OCI-LY7 (cell line): ENCODE results near the gene LINGO3. TPM values are rescaled to one million over a fixed set of nuclear protein-coding genes. Genes with fewer than 3 reads are reported as not detected.

Source experiments
- BruUV-seq: library from RNA; stranded (reverse); fragments of 400-500 nt; replicated peaks from 2 replicates; lab custom pipeline; 2021; lab: Mats Ljungman, UMichigan
- CTCF ChIA-PET: fragments of 300-600 bp; sonication (Branson Sonifier 250); formaldehyde crosslinking; loops from one replicate; lab custom pipeline; 2022; ENCODE audit warnings: antibody characterized with exemption; ENCODE audit not compliant: unreplicated experiment; lab: Charles Lee
- POLR2A ChIA-PET: fragments of 300-600 bp; sonication (Branson Sonifier 250); formaldehyde crosslinking; loops from one replicate; lab custom pipeline; 2022; ENCODE audit warnings: antibody characterized with exemption; lab: Charles Lee
- DNase-seq: peaks from one replicate; pipeline ENCODE4 v3.0.0-alpha.2; 2015; ENCODE audit warnings: low spot score
- H2AFZ ChIP-seq: fragments of 200-600 bp; sonication (generic), shearing (Covaris generic); 2 replicates; pipeline ENCODE4 v1.6.1; 2014; ENCODE audit warnings: mild to moderate bottlenecking, antibody characterized with exemption, low read length, moderate library complexity
- H3K27ac ChIP-seq: fragments of 200-600 bp; sonication (generic); 2 replicates; pipeline ENCODE4 v1.5.1; 2014; ENCODE audit warnings: mixed run types, low read depth, mild to moderate bottlenecking, moderate library complexity, low read length, inconsistent platforms; ENCODE audit not compliant: poor library complexity, severe bottlenecking
- H3K36me3 ChIP-seq: fragments of 200-600 bp; sonication (generic); 2 replicates; pipeline ENCODE4 v1.6.1; 2014; ENCODE audit warnings: mild to moderate bottlenecking, antibody characterized with exemption, low read length, moderate library complexity, mixed read lengths; ENCODE audit not compliant: insufficient read depth
- H3K4me1 ChIP-seq: fragments of 200-600 bp; sonication (generic); 2 replicates; pipeline ENCODE4 v1.5.1; 2014; ENCODE audit warnings: mild to moderate bottlenecking, low read length; ENCODE audit not compliant: insufficient read depth, poor library complexity, severe bottlenecking
- H3K4me2 ChIP-seq: fragments of 200-600 bp; sonication (generic); 2 replicates; pipeline ENCODE4 v1.6.1; 2014; ENCODE audit warnings: mild to moderate bottlenecking, low read length
- H3K4me3 ChIP-seq: fragments of 200-600 bp; sonication (generic); 2 replicates; pipeline ENCODE4 v1.5.1; 2014; ENCODE audit warnings: mild to moderate bottlenecking, low read depth, low read length; ENCODE audit not compliant: poor library complexity, severe bottlenecking
- H3K79me2 ChIP-seq: fragments of 200-600 bp; sonication (generic); 2 replicates; pipeline ENCODE4 v1.6.1; 2016; ENCODE audit warnings: low read depth, mild to moderate bottlenecking, low read length, moderate library complexity, mixed read lengths; ENCODE audit not compliant: insufficient read depth
- H3K9me2 ChIP-seq: fragments of 200-600 bp; sonication (generic); 2 replicates; pipeline ENCODE4 v1.6.1; 2016; ENCODE audit warnings: mild to moderate bottlenecking, low read length, mixed read lengths; ENCODE audit not compliant: insufficient read depth
- H3K9me3 ChIP-seq: fragments of 200-600 bp; sonication (generic); 2 replicates; pipeline ENCODE4 v1.6.1; 2014; ENCODE audit warnings: mild to moderate bottlenecking, mixed run types, low read length, mixed read lengths
- H4K20me1 ChIP-seq: fragments of 200-600 bp; sonication (generic); 2 replicates; pipeline ENCODE4 v1.6.1; 2014; ENCODE audit warnings: mild to moderate bottlenecking, antibody characterized with exemption, low read length, moderate library complexity, mixed read lengths; ENCODE audit not compliant: insufficient read depth
- CTCF ChIP-seq: fragments of 200-600 bp; sonication (generic); conservative IDR thresholded peaks from 2 replicates; pipeline ENCODE4 v1.5.1; 2014; ENCODE audit warnings: mild to moderate bottlenecking, antibody characterized with exemption, low read length, moderate library complexity, mixed read lengths
- EZH2phosphoT487 ChIP-seq: fragments of 200-600 bp; sonication (generic); IDR thresholded peaks from 2 replicates; pipeline ENCODE4 v1.6.1; 2018; ENCODE audit warnings: low read depth, borderline replicate concordance, mild to moderate bottlenecking, mixed run types, antibody characterized with exemption, low read length, moderate library complexity, mixed read lengths
- intact Hi-C: fragments of 100-400 bp; cut with micrococcal nuclease; formaldehyde crosslinking; loops from one replicate; pipeline ENCODE4 v1.10.0; 2022; ENCODE audit not compliant: unreplicated experiment
- total RNA-seq, 2 experiments: library from RNA; depleted of rRNA in 1 of 2; stranded (reverse); fragments of >200 nt in 1 of 2; shearing (Covaris generic) in 1 of 2; gene quantifications; 2 replicates each; pipeline ENCODE4 v1.2.3, GENCODE V29; 2014 to 2022

LINGO3 gene
- total RNA-seq, 2 experiments from 2014 or later, result 0.13 to 0.38 TPM

DNA sequence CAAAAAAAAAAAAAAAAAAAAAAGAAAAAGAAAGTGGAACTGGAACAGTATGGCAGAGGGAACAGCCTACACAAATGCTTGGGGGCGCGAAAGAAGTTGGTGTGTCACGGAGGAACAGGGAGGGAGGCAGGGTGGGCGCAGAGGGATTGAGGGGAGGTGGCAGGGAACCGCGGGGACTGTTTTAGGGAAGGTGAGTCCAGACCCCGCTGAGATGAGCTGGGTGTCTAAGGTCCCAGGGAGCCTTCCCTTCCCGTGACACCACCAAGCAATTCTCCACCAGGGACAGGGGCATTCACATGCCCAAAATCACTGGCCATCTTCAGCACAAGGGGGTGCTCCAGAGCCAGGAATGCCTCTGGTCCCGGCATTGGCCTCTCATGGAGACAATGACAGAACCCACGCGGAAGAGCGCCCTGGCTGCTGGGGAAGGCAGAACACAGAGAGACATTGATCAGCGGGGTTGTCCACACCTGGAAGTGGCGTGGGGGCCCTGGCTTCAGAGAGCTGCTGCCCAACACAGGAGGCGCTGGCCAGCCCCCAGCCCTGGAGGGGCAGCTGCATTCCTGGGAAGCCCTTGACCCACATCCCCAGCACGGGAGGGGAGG, 32.9 kb downstream of the LINGO3 start:
- H4K20me1 ChIP-seq, result peaks cover 6% of the 10 kb centered on the region
- BruUV-seq, result no TSS peak
- ChIA-PET CTCF (interaction anchor here (0.6 to 0.7 kb wide), 2 partner anchors 14 to 20 kb away, joined by 3 to 4 read pairs; no protein-coding TSS in a partner anchor), POLR2A (no interaction called here)
- intact Hi-C loops, result no loop called here
- peak; percentile 62 for DNase-seq
- peaks cover 57% of the 10 kb centered on the region for H3K36me3 ChIP-seq
- peak; percentile 67 for TF ChIP-seq CTCF
- no peak for TF ChIP-seq EZH2phosphoT487
- no peak overlapping the region for H3K4me2 ChIP-seq
- H3K79me2 ChIP-seq, result peaks cover 46% of the 10 kb centered on the region
- H3K4me3 ChIP-seq, result no peak overlapping the region
- no peaks in the 10 kb centered on the region for H3K9me2 ChIP-seq
- H3K27ac ChIP-seq, result no peak overlapping the region
- peaks cover 26% of the 10 kb centered on the region for H3K4me1 ChIP-seq
- H3K9me3 ChIP-seq, result no peaks in the 10 kb centered on the region
- no peak overlapping the region for H2AFZ ChIP-seq

DNA sequence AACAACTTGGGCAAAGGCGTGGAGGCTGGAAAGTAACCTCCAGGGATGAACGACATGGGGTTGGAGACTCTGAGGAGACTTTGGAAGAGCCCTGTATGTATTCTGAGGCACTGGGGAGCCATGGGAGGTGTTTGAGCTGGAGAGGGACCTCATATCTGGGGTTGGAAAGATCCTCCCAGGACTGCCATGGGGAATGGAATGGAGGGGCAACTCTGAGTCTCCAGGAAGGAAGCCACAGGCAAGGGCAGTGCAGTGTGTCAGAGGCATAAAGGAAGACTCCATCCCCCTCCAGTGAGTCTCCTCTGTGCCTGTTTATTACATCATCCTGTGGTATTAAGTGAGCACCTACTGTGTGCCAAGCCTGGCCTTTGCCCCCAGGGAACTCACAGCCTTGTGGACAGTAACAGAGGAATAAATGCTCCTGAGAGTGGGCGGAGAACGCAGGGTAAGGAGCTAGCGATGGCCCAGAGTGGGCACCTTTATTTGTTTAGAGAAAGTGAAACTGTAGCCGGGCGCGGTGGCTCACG, 33.7 kb downstream of the LINGO3 start:
- Histone ChIP-seq H2AFZ (no peak overlapping the region), H3K4me3 (peak overlapping the region; percentile 47), H3K9me2 (no peaks in the 10 kb centered on the region), H3K4me1 (peaks cover 26% of the 10 kb centered on the region), H3K36me3 (peaks cover 63% of the 10 kb centered on the region), H3K9me3 (no peaks in the 10 kb centered on the region), H3K27ac (peak overlapping the region; percentile 93), H3K79me2 (peaks cover 53% of the 10 kb centered on the region), H4K20me1 (peaks cover 10% of the 10 kb centered on the region), H3K4me2 (peak overlapping the region; percentile 98)
- TF ChIP-seq CTCF, result no peak
- BruUV-seq, result no TSS peak
- intact Hi-C loops, result no loop called here
- POLR2A ChIA-PET, result no interaction called here
- CTCF ChIA-PET, result interaction anchor here (0.6 to 0.7 kb wide), 2 partner anchors 15 to 20 kb away, joined by 3 to 4 read pairs; no protein-coding TSS in a partner anchor
- DNase-seq, result no peak
